ENCODE results near the gene MAML2. TPM values are rescaled to one million over a fixed set of nuclear protein-coding genes. Genes with fewer than 3 reads are reported as not detected.

The MAML2 gene
- total and polyA plus RNA-seq, 2 experiments from 2014 or later: 2.0 to 7.1 TPM

DNA sequence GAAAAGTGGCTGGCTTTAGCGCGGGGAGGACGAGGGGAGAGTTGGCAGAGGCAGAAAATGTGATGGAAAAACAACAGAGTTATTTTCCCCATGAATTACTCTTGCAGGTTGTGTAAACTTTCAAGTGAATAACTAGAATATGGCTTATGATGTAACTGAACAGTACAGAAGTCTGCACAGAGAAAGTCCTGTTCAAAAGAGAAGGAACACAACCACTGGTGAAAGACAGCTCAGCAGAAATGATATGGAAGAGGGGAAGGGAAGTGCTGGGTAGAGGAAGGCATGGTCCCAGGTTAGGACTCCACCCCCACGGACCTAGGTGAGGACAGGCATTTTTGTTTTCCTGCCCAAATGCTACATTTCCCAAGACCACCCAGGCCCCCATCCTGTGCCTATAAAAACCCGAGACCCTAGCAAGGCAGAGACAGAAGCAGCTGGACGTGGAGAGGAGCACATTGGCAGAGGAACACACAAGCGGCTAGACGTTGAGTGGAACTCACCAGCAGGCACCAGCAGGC lies 77.7 kb downstream of the MAML2 start:
- no peak for ATAC-seq
- no peak for DNase-seq (ENCODE audit: low spot score)
- H3K27ac ChIP-seq (ENCODE audit: low read depth): no peak overlapping the region
- Mint-ChIP-seq H3K4me1 (peaks cover 26% of the 10 kb centered on the region), H3K36me3 (ENCODE audit: low read depth) (peaks cover 3% of the 10 kb centered on the region; the same call in 2 of the 3 replicates), H3K27ac (no peak overlapping the region), H3K4me3 (no peak overlapping the region), H3K27me3 (ENCODE audit: insufficient read depth, low read depth, poor library complexity) (peaks cover 6% of the 10 kb centered on the region), H3K9me3 (peaks cover 9% of the 10 kb centered on the region)
- no peaks in the 10 kb centered on the region for H3K27me3 ChIP-seq (ENCODE audit: insufficient read depth)
- peaks cover 9% of the 10 kb centered on the region for H3K4me1 ChIP-seq (ENCODE audit: insufficient read depth)
- H3K79me2 ChIP-seq (replicated peaks; ENCODE audit: insufficient read depth): no peaks in the 10 kb centered on the region
- H3K4me2 ChIP-seq: no peak overlapping the region
- H3K9me2 ChIP-seq (ENCODE audit: insufficient read depth): no peaks in the 10 kb centered on the region
- H2AFZ ChIP-seq: no peak overlapping the region
- no peaks in the 10 kb centered on the region for H3K36me3 ChIP-seq (ENCODE audit: insufficient read depth)
- no peaks in the 10 kb centered on the region for H3F3A ChIP-seq (replicated peaks; ENCODE audit: low read depth)
- no peak overlapping the region for H3K4me3 ChIP-seq
- H4K20me1 ChIP-seq (replicated peaks; ENCODE audit: insufficient read depth): no peaks in the 10 kb centered on the region
- TF ChIP-seq, protein P1, sequence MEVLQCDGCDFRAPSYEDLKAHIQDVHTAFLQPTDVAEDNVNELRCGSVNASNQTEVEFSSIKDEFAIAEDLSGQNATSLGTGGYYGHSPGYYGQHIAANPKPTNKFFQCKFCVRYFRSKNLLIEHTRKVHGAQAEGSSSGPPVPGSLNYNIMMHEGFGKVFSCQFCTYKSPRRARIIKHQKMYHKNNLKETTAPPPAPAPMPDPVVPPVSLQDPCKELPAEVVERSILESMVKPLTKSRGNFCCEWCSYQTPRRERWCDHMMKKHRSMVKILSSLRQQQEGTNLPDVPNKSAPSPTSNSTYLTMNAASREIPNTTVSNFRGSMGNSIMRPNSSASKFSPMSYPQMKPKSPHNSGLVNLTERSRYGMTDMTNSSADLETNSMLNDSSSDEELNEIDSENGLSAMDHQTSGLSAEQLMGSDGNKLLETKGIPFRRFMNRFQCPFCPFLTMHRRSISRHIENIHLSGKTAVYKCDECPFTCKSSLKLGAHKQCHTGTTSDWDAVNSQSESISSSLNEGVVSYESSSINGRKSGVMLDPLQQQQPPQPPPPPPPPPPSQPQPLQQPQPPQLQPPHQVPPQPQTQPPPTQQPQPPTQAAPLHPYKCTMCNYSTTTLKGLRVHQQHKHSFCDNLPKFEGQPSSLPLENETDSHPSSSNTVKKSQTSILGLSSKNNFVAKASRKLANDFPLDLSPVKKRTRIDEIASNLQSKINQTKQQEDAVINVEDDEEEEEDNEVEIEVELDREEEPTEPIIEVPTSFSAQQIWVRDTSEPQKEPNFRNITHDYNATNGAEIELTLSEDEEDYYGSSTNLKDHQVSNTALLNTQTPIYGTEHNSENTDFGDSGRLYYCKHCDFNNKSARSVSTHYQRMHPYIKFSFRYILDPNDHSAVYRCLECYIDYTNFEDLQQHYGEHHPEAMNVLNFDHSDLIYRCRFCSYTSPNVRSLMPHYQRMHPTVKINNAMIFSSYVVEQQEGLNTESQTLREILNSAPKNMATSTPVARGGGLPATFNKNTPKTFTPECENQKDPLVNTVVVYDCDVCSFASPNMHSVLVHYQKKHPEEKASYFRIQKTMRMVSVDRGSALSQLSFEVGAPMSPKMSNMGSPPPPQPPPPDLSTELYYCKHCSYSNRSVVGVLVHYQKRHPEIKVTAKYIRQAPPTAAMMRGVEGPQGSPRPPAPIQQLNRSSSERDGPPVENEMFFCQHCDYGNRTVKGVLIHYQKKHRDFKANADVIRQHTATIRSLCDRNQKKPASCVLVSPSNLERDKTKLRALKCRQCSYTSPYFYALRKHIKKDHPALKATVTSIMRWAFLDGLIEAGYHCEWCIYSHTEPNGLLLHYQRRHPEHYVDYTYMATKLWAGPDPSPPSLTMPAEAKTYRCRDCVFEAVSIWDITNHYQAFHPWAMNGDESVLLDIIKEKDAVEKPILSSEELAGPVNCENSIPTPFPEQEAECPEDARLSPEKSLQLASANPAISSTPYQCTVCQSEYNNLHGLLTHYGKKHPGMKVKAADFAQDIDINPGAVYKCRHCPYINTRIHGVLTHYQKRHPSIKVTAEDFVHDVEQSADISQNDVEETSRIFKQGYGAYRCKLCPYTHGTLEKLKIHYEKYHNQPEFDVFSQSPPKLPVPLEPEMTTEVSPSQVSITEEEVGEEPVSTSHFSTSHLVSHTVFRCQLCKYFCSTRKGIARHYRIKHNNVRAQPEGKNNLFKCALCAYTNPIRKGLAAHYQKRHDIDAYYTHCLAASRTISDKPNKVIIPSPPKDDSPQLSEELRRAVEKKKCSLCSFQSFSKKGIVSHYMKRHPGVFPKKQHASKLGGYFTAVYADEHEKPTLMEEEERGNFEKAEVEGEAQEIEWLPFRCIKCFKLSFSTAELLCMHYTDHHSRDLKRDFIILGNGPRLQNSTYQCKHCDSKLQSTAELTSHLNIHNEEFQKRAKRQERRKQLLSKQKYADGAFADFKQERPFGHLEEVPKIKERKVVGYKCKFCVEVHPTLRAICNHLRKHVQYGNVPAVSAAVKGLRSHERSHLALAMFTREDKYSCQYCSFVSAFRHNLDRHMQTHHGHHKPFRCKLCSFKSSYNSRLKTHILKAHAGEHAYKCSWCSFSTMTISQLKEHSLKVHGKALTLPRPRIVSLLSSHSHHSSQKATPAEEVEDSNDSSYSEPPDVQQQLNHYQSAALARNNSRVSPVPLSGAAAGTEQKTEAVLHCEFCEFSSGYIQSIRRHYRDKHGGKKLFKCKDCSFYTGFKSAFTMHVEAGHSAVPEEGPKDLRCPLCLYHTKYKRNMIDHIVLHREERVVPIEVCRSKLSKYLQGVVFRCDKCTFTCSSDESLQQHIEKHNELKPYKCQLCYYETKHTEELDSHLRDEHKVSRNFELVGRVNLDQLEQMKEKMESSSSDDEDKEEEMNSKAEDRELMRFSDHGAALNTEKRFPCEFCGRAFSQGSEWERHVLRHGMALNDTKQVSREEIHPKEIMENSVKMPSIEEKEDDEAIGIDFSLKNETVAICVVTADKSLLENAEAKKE (CRISPR knock-in tag; IDR thresholded peaks at IDR 0.05): no peak
- TF ChIP-seq STAT1 (IDR thresholded peaks at IDR 0.05; ENCODE audit: unreplicated experiment) (no peak), EZH2 (IDR thresholded peaks at IDR 0.05; ENCODE audit: low read depth, unreplicated experiment) (no peak), ZNF114 (CRISPR knock-in tag; IDR thresholded peaks at IDR 0.05) (no peak), EZH2phosphoT487 (IDR thresholded peaks at IDR 0.05; ENCODE audit: unreplicated experiment) (no peak), NANOG (IDR thresholded peaks at IDR 0.05; ENCODE audit: borderline replicate concordance) (no peak)
- TF ChIP-seq, protein P2, sequence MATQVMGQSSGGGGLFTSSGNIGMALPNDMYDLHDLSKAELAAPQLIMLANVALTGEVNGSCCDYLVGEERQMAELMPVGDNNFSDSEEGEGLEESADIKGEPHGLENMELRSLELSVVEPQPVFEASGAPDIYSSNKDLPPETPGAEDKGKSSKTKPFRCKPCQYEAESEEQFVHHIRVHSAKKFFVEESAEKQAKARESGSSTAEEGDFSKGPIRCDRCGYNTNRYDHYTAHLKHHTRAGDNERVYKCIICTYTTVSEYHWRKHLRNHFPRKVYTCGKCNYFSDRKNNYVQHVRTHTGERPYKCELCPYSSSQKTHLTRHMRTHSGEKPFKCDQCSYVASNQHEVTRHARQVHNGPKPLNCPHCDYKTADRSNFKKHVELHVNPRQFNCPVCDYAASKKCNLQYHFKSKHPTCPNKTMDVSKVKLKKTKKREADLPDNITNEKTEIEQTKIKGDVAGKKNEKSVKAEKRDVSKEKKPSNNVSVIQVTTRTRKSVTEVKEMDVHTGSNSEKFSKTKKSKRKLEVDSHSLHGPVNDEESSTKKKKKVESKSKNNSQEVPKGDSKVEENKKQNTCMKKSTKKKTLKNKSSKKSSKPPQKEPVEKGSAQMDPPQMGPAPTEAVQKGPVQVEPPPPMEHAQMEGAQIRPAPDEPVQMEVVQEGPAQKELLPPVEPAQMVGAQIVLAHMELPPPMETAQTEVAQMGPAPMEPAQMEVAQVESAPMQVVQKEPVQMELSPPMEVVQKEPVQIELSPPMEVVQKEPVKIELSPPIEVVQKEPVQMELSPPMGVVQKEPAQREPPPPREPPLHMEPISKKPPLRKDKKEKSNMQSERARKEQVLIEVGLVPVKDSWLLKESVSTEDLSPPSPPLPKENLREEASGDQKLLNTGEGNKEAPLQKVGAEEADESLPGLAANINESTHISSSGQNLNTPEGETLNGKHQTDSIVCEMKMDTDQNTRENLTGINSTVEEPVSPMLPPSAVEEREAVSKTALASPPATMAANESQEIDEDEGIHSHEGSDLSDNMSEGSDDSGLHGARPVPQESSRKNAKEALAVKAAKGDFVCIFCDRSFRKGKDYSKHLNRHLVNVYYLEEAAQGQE (IDR thresholded peaks at IDR 0.05; ENCODE audit: unreplicated experiment): no peak
- TF ChIP-seq, protein P3, sequence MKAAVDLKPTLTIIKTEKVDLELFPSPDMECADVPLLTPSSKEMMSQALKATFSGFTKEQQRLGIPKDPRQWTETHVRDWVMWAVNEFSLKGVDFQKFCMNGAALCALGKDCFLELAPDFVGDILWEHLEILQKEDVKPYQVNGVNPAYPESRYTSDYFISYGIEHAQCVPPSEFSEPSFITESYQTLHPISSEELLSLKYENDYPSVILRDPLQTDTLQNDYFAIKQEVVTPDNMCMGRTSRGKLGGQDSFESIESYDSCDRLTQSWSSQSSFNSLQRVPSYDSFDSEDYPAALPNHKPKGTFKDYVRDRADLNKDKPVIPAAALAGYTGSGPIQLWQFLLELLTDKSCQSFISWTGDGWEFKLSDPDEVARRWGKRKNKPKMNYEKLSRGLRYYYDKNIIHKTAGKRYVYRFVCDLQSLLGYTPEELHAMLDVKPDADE (IDR thresholded peaks at IDR 0.05): no peak
- TF ChIP-seq, protein P4, sequence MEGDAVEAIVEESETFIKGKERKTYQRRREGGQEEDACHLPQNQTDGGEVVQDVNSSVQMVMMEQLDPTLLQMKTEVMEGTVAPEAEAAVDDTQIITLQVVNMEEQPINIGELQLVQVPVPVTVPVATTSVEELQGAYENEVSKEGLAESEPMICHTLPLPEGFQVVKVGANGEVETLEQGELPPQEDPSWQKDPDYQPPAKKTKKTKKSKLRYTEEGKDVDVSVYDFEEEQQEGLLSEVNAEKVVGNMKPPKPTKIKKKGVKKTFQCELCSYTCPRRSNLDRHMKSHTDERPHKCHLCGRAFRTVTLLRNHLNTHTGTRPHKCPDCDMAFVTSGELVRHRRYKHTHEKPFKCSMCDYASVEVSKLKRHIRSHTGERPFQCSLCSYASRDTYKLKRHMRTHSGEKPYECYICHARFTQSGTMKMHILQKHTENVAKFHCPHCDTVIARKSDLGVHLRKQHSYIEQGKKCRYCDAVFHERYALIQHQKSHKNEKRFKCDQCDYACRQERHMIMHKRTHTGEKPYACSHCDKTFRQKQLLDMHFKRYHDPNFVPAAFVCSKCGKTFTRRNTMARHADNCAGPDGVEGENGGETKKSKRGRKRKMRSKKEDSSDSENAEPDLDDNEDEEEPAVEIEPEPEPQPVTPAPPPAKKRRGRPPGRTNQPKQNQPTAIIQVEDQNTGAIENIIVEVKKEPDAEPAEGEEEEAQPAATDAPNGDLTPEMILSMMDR (conservative IDR thresholded peaks at IDR 0.05; ENCODE audit: low read depth in 2 of 2): no peak

Measured in GM23338 (cell line).